Neural crest cell (in vitro differentiated cells): ENCODE results near the gene ZSCAN31. TPM values are rescaled to one million over a fixed set of nuclear protein-coding genes. Genes with fewer than 3 reads are reported as not detected.
"Not testable (repeated sequence)": the region's sequence is repeated elsewhere in the genome, so short reads cannot be mapped to it uniquely, and the experiment has no call there.

Experiments
- DNase-seq: peaks from one replicate; pipeline ENCODE4 v3.0.0; 2021; ENCODE audit warnings: low read depth, mixed read lengths, low spot score
- H3K27ac Mint-ChIP-seq: one replicate; pipeline ENCODE4 v1.8.0; 2021; ENCODE audit warnings: mild to moderate bottlenecking, mixed read lengths; ENCODE audit not compliant: unreplicated experiment
- H3K27me3 Mint-ChIP-seq: 2 replicates; pipeline ENCODE4 v1.8.0; 2021; ENCODE audit warnings: low read depth, mild to moderate bottlenecking, mixed read lengths
- H3K36me3 Mint-ChIP-seq: 2 replicates; pipeline ENCODE4 v1.8.0; 2021; ENCODE audit warnings: low read depth, mild to moderate bottlenecking, mixed read lengths
- H3K4me1 Mint-ChIP-seq: 2 replicates; pipeline ENCODE4 v1.8.0; 2021; ENCODE audit warnings: mixed read lengths
- H3K4me3 Mint-ChIP-seq: one replicate; pipeline ENCODE4 v1.8.0; 2021; ENCODE audit warnings: mild to moderate bottlenecking, mixed read lengths
- H3K9me3 Mint-ChIP-seq: 2 replicates; pipeline ENCODE4 v1.8.0; 2021; ENCODE audit warnings: mixed read lengths
- total RNA-seq: library from RNA; stranded (reverse); gene quantifications from 2 replicates; pipeline ENCODE4 v1.2.1, GENCODE V29; 2021
- TF ChIP-seq, protein P1 (sequence below): fragments of 200-600 bp; sonication (generic); conservative IDR thresholded peaks from 2 replicates; pipeline ENCODE4 v1.5.0; 2021; ENCODE audit warnings: antibody characterized with exemption, mild to moderate bottlenecking

ZSCAN31 gene
- total RNA-seq, 1 donor from 2014 or later: 6.7 TPM

DNA sequence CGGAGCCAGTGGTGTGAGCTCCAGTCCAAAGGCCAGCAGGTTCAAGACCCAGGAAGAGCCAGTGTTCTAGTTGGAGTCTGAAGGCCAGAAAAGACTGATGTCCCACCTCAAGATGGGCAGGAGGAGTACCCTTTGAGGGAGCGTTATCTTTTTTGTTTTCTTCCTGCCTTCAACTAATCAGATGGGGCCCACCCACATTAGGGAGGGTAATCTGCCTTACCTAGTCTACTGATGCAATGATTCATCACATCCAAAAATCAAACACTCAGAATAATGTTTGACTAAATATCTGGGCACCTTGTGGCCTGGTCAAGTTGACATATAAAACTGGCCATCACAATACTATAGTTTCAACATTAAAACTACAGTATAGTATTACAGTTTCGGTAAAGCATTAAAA, 33.5 kb upstream of the ZSCAN31 start:
- H3K4me1 Mint-ChIP-seq: no peaks in the 10 kb centered on the region
- TF ChIP-seq, protein P1, sequence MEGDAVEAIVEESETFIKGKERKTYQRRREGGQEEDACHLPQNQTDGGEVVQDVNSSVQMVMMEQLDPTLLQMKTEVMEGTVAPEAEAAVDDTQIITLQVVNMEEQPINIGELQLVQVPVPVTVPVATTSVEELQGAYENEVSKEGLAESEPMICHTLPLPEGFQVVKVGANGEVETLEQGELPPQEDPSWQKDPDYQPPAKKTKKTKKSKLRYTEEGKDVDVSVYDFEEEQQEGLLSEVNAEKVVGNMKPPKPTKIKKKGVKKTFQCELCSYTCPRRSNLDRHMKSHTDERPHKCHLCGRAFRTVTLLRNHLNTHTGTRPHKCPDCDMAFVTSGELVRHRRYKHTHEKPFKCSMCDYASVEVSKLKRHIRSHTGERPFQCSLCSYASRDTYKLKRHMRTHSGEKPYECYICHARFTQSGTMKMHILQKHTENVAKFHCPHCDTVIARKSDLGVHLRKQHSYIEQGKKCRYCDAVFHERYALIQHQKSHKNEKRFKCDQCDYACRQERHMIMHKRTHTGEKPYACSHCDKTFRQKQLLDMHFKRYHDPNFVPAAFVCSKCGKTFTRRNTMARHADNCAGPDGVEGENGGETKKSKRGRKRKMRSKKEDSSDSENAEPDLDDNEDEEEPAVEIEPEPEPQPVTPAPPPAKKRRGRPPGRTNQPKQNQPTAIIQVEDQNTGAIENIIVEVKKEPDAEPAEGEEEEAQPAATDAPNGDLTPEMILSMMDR: no peak
- peaks cover 18% of the 10 kb centered on the region for H3K36me3 Mint-ChIP-seq
- no peak overlapping the region for H3K4me3 Mint-ChIP-seq
- no peaks in the 10 kb centered on the region for H3K9me3 Mint-ChIP-seq
- no peak for DNase-seq
- no peaks in the 10 kb centered on the region for H3K27me3 Mint-ChIP-seq
- H3K27ac Mint-ChIP-seq: no peak overlapping the region

DNA sequence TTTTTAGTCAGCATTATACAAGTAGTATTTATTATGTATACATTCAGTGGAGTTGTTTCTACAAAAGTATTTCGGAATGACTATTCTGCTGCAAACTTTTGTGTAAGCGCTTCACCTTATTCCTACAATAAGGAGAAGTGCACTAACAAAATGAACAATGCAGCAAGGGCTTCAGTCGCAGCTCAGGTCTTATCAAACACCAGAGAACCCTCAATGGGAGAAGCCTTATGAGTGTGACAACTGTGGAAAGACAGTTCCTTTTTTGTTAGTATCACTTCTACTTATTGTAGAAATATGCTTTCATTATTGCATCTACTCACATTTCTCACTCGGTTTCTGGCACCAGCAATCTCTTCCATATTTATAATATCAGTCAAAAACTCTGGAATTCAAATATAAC, 32.6 kb upstream of the ZSCAN31 start:
- H3K27me3 Mint-ChIP-seq: no peaks in the 10 kb centered on the region
- no peak for DNase-seq
- peaks cover 18% of the 10 kb centered on the region for H3K36me3 Mint-ChIP-seq
- no peaks in the 10 kb centered on the region for H3K4me1 Mint-ChIP-seq
- no peak overlapping the region for H3K27ac Mint-ChIP-seq
- no peak overlapping the region for H3K4me3 Mint-ChIP-seq
- no peaks in the 10 kb centered on the region for H3K9me3 Mint-ChIP-seq
- TF ChIP-seq, protein P1: no peak

DNA sequence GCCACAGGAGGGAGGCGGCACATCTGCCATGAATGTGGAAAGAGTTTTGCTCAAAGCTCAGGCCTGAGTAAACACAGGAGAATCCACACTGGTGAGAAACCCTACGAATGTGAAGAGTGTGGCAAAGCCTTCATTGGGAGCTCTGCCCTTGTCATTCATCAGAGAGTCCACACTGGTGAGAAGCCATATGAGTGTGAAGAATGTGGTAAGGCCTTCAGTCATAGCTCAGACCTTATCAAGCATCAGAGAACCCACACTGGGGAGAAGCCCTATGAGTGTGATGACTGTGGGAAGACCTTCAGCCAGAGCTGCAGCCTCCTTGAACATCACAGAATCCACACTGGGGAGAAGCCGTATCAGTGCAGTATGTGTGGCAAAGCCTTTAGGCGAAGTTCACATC, 29.6 kb upstream of the ZSCAN31 start:
- H3K36me3 Mint-ChIP-seq: peaks cover 18% of the 10 kb centered on the region
- H3K4me3 Mint-ChIP-seq, H3K27ac Mint-ChIP-seq, H3K4me1 Mint-ChIP-seq, H3K27me3 Mint-ChIP-seq, DNase-seq, H3K9me3 Mint-ChIP-seq: not testable (repeated sequence)

DNA sequence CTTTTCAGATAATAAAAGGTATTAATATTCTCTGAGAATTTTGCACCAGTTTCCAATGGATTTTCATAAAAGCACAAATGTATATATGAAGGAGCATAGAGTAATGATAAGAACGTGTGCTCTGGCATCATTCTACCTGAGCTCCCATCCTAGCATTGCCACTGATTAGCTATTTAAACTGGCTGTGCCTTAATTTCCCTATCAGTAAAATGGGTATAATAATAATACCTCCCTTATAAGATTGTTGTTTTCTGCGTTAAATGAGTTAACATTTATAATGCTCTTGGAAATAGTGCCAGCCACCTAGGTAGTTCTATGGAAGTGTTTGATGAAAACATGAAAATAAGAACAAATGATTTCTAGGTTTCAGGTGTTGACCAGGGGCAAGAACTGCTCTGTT, 25.0 kb upstream of the ZSCAN31 start:
- DNase-seq: no peak
- H3K4me3 Mint-ChIP-seq: no peak overlapping the region
- H3K27ac Mint-ChIP-seq: no peak overlapping the region
- no peaks in the 10 kb centered on the region for H3K27me3 Mint-ChIP-seq
- no peaks in the 10 kb centered on the region for H3K9me3 Mint-ChIP-seq
- peaks cover 8% of the 10 kb centered on the region for H3K36me3 Mint-ChIP-seq
- peaks cover 4% of the 10 kb centered on the region for H3K4me1 Mint-ChIP-seq
- TF ChIP-seq, protein P1: no peak

DNA sequence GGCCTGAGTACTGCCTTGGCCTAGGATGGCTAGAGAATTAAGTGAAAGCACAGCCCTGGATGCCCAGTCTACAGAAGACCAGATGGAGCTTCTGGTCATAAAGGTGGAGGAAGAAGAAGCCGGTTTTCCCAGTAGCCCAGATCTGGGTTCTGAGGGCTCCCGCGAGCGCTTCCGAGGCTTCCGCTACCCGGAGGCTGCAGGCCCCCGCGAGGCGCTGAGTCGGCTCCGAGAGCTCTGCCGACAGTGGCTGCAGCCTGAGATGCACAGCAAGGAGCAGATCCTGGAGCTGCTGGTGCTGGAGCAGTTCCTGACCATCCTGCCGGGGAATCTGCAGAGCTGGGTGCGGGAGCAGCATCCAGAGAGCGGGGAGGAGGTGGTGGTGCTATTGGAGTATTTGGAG, 23.6 kb upstream of the ZSCAN31 start:
- H3K4me1 Mint-ChIP-seq: peaks cover 12% of the 10 kb centered on the region
- not testable (repeated sequence) for H3K9me3 Mint-ChIP-seq, H3K27me3 Mint-ChIP-seq, H3K4me3 Mint-ChIP-seq, DNase-seq, H3K27ac Mint-ChIP-seq, H3K36me3 Mint-ChIP-seq

DNA sequence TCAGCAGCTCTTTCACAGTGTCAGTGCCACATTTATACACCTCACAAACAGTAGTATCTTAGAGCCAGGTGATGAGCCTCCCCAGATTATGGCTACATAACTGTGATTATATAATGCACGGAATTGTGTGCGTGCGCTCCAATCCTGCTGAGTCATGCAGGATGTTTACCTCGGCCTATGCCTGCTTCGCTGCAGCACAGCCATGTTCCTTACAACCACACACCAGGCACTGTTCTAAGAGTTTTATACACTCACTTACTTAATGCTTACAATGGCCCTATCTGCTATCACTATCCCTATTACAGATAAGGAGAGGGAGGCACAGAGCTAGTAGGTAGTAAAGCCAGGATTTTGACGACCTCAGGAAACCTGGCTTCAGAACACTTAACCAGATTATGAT, 21.1 kb upstream of the ZSCAN31 start:
- no peak overlapping the region for H3K27ac Mint-ChIP-seq
- no peak for DNase-seq
- no peak overlapping the region for H3K4me3 Mint-ChIP-seq
- H3K4me1 Mint-ChIP-seq: peaks cover 15% of the 10 kb centered on the region
- TF ChIP-seq, protein P1: no peak
- peaks cover 3% of the 10 kb centered on the region for H3K9me3 Mint-ChIP-seq
- no peaks in the 10 kb centered on the region for H3K27me3 Mint-ChIP-seq
- H3K36me3 Mint-ChIP-seq: peaks cover 11% of the 10 kb centered on the region

DNA sequence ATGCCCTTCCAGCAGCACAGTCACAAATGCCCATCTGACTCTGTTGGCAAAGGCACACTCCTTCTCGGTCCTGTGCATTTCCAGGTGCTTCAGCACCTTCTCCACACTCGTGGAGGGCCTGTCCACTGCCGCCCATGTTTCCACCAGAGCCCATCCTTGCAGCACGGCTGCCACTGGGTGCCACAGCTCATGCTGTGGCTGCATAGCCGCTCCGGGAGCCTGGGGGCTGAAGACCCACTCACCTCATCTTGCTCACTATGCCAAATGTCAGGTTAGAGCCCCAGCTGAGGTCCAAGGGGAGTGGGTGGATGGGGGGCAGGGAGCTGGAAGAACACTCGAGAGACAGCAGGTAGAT, 20.7 kb upstream of the ZSCAN31 start:
- Mint-ChIP-seq H3K36me3 (peaks cover 11% of the 10 kb centered on the region), H3K27ac (no peak overlapping the region), H3K9me3 (peaks cover 3% of the 10 kb centered on the region), H3K27me3 (no peaks in the 10 kb centered on the region), H3K4me1 (peaks cover 19% of the 10 kb centered on the region), H3K4me3 (no peak overlapping the region)
- TF ChIP-seq, protein P1: no peak
- DNase-seq: no peak
